MM.1S (cell line): Measurements from ENCODE around the gene CCNJL.

Experiments used
- DNase-seq: peaks from one replicate; pipeline ENCODE4 v3.0.0-alpha.2; 2015
- H2AFZ ChIP-seq: fragments of 300-600 bp; sonication (generic); 2 replicates; pipeline ENCODE4 v1.6.0; 2016; ENCODE audit warnings: antibody characterized with exemption, low read length
- H3F3A ChIP-seq: fragments of 300-600 bp; sonication (generic); 2 replicates; pipeline ENCODE4 v1.6.1; 2016; ENCODE audit warnings: mild to moderate bottlenecking, antibody characterized with exemption, low read length, moderate library complexity, mixed read lengths; ENCODE audit not compliant: insufficient read depth
- H3K27ac ChIP-seq: fragments of 300-600 bp; sonication (generic); 2 replicates; pipeline ENCODE4 v1.5.1; 2016; ENCODE audit warnings: mild to moderate bottlenecking, low read length
- H3K27me3 ChIP-seq: fragments of 300-600 bp; sonication (generic); replicated peaks from 2 replicates; pipeline ENCODE4 v1.6.0; 2016; ENCODE audit warnings: low read length; ENCODE audit not compliant: insufficient read depth
- H3K36me3 ChIP-seq: fragments of 300-600 bp; sonication (generic); replicated peaks from 2 replicates; pipeline ENCODE4 v1.6.1; 2016; ENCODE audit warnings: mild to moderate bottlenecking, low read length, mixed read lengths; ENCODE audit not compliant: insufficient read depth
- H3K4me1 ChIP-seq: fragments of 300-600 bp; sonication (generic); 2 replicates; pipeline ENCODE4 v1.6.1; 2016; ENCODE audit warnings: low read length, mixed read lengths
- H3K4me2 ChIP-seq: fragments of 300-600 bp; sonication (generic); 2 replicates; pipeline ENCODE4 v1.6.0; 2016; ENCODE audit warnings: low read depth, low read length
- H3K4me3 ChIP-seq: fragments of 300-600 bp; sonication (generic); 2 replicates; pipeline ENCODE4 v1.5.1; 2016; ENCODE audit warnings: low read length, mixed read lengths
- H3K79me2 ChIP-seq: fragments of 300-600 bp; sonication (generic); 2 replicates; pipeline ENCODE4 v1.6.1; 2016; ENCODE audit warnings: mixed run types, low read length, mixed read lengths
- H3K9ac ChIP-seq: fragments of 300-600 bp; sonication (generic); 2 replicates; pipeline ENCODE4 v1.6.1; 2016; ENCODE audit warnings: low read length, mixed read lengths
- H3K9me2 ChIP-seq: fragments of 300-600 bp; sonication (generic); replicated peaks from 2 replicates; pipeline ENCODE4 v1.6.1; 2016; ENCODE audit warnings: mild to moderate bottlenecking, low read length, mixed read lengths; ENCODE audit not compliant: insufficient read depth
- H3K9me3 ChIP-seq: fragments of 300-600 bp; sonication (generic); replicated peaks from 2 replicates; pipeline ENCODE4 v1.6.1; 2016; ENCODE audit warnings: mild to moderate bottlenecking, low read length, mixed read lengths; ENCODE audit not compliant: insufficient read depth
- H4K20me1 ChIP-seq: fragments of 300-600 bp; sonication (generic); 2 replicates; pipeline ENCODE4 v1.6.1; 2016; ENCODE audit warnings: mild to moderate bottlenecking, low read length, moderate library complexity, mixed read lengths; ENCODE audit not compliant: insufficient read depth
- EZH2 ChIP-seq: fragments of 300-600 bp; sonication (generic); optimal IDR thresholded peaks from 2 replicates; pipeline ENCODE3; 2017; ENCODE audit warnings: low read depth, mild to moderate bottlenecking, antibody characterized with exemption, low read length, mixed read lengths
- EZH2phosphoT487 ChIP-seq: fragments of 300-600 bp; sonication (generic); IDR thresholded peaks from 2 replicates; pipeline ENCODE4 v1.6.1; 2018; ENCODE audit warnings: antibody characterized with exemption, low read length
- TF ChIP-seq, protein P1 (sequence below): fragments of 300-600 bp; sonication (generic); IDR thresholded peaks from 2 replicates; pipeline ENCODE4 v1.5.1; 2016; ENCODE audit warnings: antibody characterized with exemption, low read length, mixed read lengths

The CCNJL gene

DNA sequence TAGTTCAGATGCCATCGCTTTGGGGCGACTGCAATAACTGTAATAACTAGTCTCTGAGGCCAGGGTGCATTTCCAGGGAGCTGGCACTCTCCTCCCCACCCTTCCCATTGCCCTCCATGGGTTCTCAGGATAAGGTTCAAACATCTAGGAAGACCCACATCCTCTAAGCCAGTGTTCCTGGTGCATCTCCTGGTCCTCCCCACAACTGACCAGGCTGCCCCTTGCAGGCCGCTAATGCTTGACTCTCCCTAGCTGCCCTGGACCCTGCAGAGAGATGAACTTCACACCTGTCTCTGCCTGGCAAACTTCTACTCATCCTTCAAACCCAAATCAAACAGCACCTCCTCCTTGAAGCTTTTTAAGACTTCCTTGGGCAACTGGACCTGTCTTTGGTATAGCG lies 15.9 kb downstream of the CCNJL start:
- no peak overlapping the region for H3K4me3 ChIP-seq
- no peaks in the 10 kb centered on the region for H4K20me1 ChIP-seq
- no peak for TF ChIP-seq EZH2phosphoT487
- TF ChIP-seq EZH2 = no peak
- TF ChIP-seq, protein P1, sequence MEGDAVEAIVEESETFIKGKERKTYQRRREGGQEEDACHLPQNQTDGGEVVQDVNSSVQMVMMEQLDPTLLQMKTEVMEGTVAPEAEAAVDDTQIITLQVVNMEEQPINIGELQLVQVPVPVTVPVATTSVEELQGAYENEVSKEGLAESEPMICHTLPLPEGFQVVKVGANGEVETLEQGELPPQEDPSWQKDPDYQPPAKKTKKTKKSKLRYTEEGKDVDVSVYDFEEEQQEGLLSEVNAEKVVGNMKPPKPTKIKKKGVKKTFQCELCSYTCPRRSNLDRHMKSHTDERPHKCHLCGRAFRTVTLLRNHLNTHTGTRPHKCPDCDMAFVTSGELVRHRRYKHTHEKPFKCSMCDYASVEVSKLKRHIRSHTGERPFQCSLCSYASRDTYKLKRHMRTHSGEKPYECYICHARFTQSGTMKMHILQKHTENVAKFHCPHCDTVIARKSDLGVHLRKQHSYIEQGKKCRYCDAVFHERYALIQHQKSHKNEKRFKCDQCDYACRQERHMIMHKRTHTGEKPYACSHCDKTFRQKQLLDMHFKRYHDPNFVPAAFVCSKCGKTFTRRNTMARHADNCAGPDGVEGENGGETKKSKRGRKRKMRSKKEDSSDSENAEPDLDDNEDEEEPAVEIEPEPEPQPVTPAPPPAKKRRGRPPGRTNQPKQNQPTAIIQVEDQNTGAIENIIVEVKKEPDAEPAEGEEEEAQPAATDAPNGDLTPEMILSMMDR = no peak
- no peak for DNase-seq
- H3K79me2 ChIP-seq = no peaks in the 10 kb centered on the region
- H3K36me3 ChIP-seq = no peaks in the 10 kb centered on the region
- no peak overlapping the region for H3K9ac ChIP-seq
- no peak overlapping the region for H3K27ac ChIP-seq
- H3K27me3 ChIP-seq = no peaks in the 10 kb centered on the region
- H3F3A ChIP-seq = no peaks in the 10 kb centered on the region
- H3K9me2 ChIP-seq = no peaks in the 10 kb centered on the region
- no peak overlapping the region for H2AFZ ChIP-seq
- no peak overlapping the region for H3K4me2 ChIP-seq
- no peaks in the 10 kb centered on the region for H3K9me3 ChIP-seq
- H3K4me1 ChIP-seq = no peaks in the 10 kb centered on the region

DNA sequence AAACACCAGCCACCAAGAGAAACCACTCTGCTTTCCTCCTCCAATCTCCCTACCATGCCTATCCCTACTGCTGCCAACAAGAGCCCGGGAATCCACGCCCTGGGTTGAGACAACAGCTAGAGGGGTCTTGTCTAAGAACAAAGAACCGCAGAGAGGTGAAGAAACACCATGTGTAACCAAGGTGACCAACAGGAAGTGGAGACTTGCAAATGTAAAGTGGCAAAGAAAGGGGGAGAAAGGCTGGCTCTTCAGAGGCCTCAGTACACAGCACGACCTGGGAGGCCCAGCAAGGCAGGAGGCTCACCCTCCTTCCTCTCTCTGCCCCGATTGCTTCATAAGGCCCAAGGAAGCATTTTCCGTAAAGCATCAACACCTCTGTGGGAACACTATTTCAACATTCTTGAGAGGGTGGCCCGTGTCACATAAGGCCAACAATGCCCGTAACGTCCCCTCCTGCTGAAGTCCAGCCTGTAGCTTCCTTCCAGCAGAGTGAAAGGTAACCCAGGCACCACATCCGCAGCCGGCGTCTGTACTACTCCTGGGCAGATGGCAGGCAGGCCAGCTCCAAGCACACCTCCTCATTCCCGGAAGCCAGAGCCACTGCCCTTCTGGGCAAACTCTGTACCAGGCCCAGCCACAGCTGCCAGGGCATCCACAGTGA lies 18.3 kb downstream of the CCNJL start:
- Histone ChIP-seq H3K9ac (no peak overlapping the region), H3K27ac (no peak overlapping the region), H2AFZ (no peak overlapping the region), H3K9me2 (no peaks in the 10 kb centered on the region), H3K9me3 (no peaks in the 10 kb centered on the region), H3K4me1 (no peaks in the 10 kb centered on the region), H3K79me2 (no peaks in the 10 kb centered on the region), H4K20me1 (no peaks in the 10 kb centered on the region), H3K4me2 (no peak overlapping the region), H3K4me3 (no peak overlapping the region), H3F3A (no peaks in the 10 kb centered on the region), H3K36me3 (no peaks in the 10 kb centered on the region), H3K27me3 (no peaks in the 10 kb centered on the region)
- no peak for TF ChIP-seq EZH2phosphoT487
- TF ChIP-seq, protein P1 = no peak
- no peak for TF ChIP-seq EZH2
- DNase-seq = no peak

- Histone ChIP-seq H3F3A (no peaks in the 10 kb centered on the region), H3K4me2 (no peak overlapping the region), H3K4me1 (no peaks in the 10 kb centered on the region), H3K9ac (no peak overlapping the region), H3K4me3 (no peak overlapping the region), H3K9me3 (no peaks in the 10 kb centered on the region), H3K27ac (no peak overlapping the region), H3K9me2 (no peaks in the 10 kb centered on the region), H3K79me2 (no peaks in the 10 kb centered on the region), H3K36me3 (no peaks in the 10 kb centered on the region), H3K27me3 (no peaks in the 10 kb centered on the region), H4K20me1 (no peaks in the 10 kb centered on the region), H2AFZ (no peak overlapping the region)
- TF ChIP-seq, protein P1 = no peak
- TF ChIP-seq EZH2phosphoT487 = no peak
- no peak for TF ChIP-seq EZH2
- DNase-seq = no peak
Observed at GRCh38 chr5:160293386-160293785, 19.0 kb downstream of the CCNJL start.
